Mononuclear cell (primary cell): Measurements from ENCODE around the gene CCNA2. TPM values are rescaled to one million over a fixed set of nuclear protein-coding genes. Genes with fewer than 3 reads are reported as not detected.

Experiments
- H3K27me3 ChIP-seq: 2 replicates; pipeline ENCODE4 v1.6.0; 2011; ENCODE audit warnings: low read length, control low read depth; ENCODE audit not compliant: insufficient read depth
- H3K4me1 ChIP-seq: 2 replicates; pipeline ENCODE4 v1.5.1; 2011; ENCODE audit warnings: mild to moderate bottlenecking, low read length, control low read depth; ENCODE audit not compliant: insufficient read depth
- H3K4me3 ChIP-seq: 2 replicates; pipeline ENCODE4 v1.5.1; 2011; ENCODE audit warnings: mild to moderate bottlenecking, low read length, moderate library complexity
- H3K9me3 ChIP-seq: 2 replicates; pipeline ENCODE4 v1.5.1; 2011; ENCODE audit warnings: low read depth, mild to moderate bottlenecking, control low read depth, low read length
- total RNA-seq: library from RNA; depleted of rRNA; stranded (reverse); fragments of >200 nt; gene quantifications from one replicate; pipeline ENCODE4 v1.2.3, GENCODE V29; 2012

Gene CCNA2
- total RNA-seq, 1 donor = 0.73 TPM

DNA sequence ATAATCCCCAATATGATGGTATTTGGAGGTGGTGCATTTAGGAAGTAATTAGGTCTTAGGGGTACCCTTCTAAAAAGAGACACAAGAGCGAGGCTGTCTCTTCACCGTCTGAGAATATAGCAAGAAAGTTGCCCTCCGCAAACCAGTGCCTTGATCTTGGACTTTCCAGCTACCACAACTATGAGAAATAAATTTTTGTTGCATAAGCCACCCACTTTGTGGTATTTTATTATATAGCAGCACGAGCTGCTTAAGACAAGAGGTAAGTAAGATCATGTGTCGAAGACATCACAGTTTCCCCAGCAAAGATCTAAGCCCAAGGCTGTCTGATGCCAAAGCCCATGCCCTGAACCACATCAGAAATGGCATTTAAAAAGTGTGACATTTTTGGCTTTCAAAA lies 32.2 kb downstream of the CCNA2 start:
- Histone ChIP-seq H3K27me3 (peaks cover 21% of the 10 kb centered on the region), H3K4me3 (no peak overlapping the region), H3K4me1 (no peaks in the 10 kb centered on the region), H3K9me3 (no peaks in the 10 kb centered on the region)

GRCh38 chr4:121790976-121791375 lies 32.7 kb downstream of the CCNA2 start:
- Histone ChIP-seq H3K27me3 (peaks cover 21% of the 10 kb centered on the region), H3K4me3 (no peak overlapping the region), H3K4me1 (no peaks in the 10 kb centered on the region), H3K9me3 (no peaks in the 10 kb centered on the region)

DNA sequence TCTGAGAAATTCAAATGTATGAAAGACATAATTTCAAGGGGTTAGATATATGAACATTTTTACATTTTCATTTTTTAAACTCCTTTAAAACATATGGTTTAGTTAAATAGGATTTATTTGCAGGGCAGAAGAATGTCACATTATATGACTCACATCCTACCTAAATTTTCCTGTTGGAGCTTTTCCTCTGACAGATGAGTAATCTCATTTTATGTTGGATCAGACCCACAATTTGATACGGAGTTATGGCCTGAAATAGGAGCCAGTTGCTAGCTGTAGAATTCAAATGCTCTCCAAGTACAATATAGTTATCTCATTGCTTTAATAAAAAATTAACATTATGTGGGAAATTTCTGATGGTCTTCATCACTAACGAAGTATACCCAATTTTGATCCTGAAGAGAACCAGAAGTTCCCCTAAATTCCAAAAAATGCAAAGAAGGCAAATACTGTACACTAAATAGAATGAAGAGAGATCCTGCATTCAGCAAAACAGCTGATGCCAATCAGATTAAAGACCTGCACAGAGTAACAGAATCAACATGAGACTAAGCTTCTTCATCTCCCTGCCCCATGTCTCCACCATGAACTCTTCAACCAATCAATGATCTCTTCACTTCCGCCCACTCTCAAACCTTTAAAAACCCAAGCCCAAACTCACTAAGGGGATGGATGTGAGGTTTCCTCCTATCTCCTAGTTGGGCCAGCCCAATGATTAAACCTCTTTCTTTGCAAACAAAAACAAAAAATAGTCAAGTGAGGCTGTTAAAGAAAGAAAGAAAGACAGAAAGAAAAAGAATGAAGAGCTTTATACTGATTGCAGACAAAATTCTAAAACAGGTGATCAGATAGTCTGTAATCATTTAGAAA lies 33.5 kb downstream of the CCNA2 start:
- Histone ChIP-seq H3K4me3 (no peak overlapping the region), H3K9me3 (no peaks in the 10 kb centered on the region), H3K4me1 (no peaks in the 10 kb centered on the region), H3K27me3 (peaks cover 21% of the 10 kb centered on the region)

DNA sequence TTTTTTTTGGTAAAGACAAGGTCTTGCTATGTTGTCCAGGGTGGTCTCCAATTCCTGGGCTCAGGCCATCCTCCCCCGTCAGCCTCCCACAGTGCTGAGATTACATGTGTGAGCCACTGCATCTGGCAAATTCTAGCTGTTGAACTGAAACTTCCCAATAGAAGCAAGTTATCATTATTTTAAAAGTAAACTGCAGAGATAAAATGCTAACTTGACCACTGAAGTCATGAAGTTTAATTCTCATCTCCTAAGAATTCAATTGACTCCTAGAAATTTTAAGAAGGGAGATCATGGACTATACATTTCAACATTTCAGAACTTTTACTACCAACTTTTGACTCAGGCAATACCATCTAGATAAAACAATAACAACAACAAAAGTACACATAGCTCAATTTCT lies 34.2 kb downstream of the CCNA2 start:
- H3K27me3 ChIP-seq = peaks cover 20% of the 10 kb centered on the region
- H3K9me3 ChIP-seq = no peaks in the 10 kb centered on the region
- no peaks in the 10 kb centered on the region for H3K4me1 ChIP-seq
- no peak overlapping the region for H3K4me3 ChIP-seq

- no peaks in the 10 kb centered on the region for H3K4me1 ChIP-seq
These were observed 34.8 kb downstream of the CCNA2 start for GRCh38 chr4:121788896-121789295.

GRCh38 chr4:121786221-121786620 lies 37.5 kb downstream of the CCNA2 start:
- Histone ChIP-seq H3K4me1 (no peaks in the 10 kb centered on the region), H3K4me3 (no peak overlapping the region), H3K9me3 (no peaks in the 10 kb centered on the region), H3K27me3 (peaks cover 30% of the 10 kb centered on the region)

More at GRCh38 chr4:121788896-121789295, 34.8 kb downstream of the CCNA2 start:
- Histone ChIP-seq H3K27me3 (peaks cover 25% of the 10 kb centered on the region), H3K9me3 (no peaks in the 10 kb centered on the region), H3K4me3 (no peak overlapping the region)

DNA sequence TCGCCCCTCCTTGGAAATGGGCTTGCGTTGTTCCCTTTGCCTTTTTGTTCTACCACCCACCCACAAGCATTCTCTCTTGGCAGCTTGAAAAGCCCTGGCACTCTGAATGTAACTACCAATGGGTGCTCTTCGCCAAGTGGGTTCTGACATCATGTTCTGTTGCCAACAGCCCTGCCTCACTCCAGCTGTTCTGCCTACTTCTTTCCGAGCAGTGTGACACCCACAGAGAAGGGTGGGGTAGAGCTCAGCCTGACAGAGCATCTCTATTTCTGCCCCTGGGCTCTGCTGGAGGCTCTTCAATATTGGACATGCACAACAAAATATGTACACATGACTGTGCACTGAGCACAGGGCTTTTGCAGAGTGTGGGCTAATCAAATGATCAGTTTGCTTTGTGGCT lies 38.2 kb downstream of the CCNA2 start:
- peaks cover 30% of the 10 kb centered on the region for H3K27me3 ChIP-seq
- H3K4me3 ChIP-seq = no peak overlapping the region
- H3K9me3 ChIP-seq = no peaks in the 10 kb centered on the region
- no peaks in the 10 kb centered on the region for H3K4me1 ChIP-seq

- H3K4me3 ChIP-seq = no peak overlapping the region
- H3K9me3 ChIP-seq = no peaks in the 10 kb centered on the region
These were observed 38.7 kb downstream of the CCNA2 start for GRCh38 chr4:121784975-121785374.

DNA sequence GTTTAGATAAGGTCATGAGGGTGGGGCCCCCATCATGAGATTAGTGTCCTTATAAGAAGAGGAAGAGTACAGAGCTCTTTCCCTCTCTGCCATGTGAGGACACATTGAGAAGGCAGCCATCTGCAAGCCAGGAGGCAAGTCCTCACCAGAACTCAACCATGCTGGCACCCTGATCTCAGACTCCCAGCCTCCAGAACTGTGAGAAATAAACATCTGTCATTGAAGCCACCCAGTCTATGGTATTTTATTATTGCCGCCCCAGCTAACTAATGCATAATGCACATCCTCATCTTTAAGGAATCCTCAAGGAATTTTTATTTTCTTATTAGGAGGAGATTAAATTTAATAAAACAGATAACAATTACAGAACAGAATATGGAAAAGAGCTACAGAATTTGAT lies 39.3 kb downstream of the CCNA2 start:
- H3K4me3 ChIP-seq = no peak overlapping the region
- H3K4me1 ChIP-seq = no peaks in the 10 kb centered on the region
- H3K9me3 ChIP-seq = no peaks in the 10 kb centered on the region
- peaks cover 30% of the 10 kb centered on the region for H3K27me3 ChIP-seq

More at GRCh38 chr4:121784975-121785374, 38.7 kb downstream of the CCNA2 start:
- Histone ChIP-seq H3K27me3 (peaks cover 30% of the 10 kb centered on the region), H3K4me1 (no peaks in the 10 kb centered on the region)

- Histone ChIP-seq H3K4me1 (no peaks in the 10 kb centered on the region), H3K4me3 (no peak overlapping the region), H3K9me3 (no peaks in the 10 kb centered on the region), H3K27me3 (peaks cover 35% of the 10 kb centered on the region)
These were observed 40.5 kb downstream of the CCNA2 start for GRCh38 chr4:121783210-121783609.

- no peaks in the 10 kb centered on the region for H3K9me3 ChIP-seq
- no peak overlapping the region for H3K4me3 ChIP-seq
- no peaks in the 10 kb centered on the region for H3K4me1 ChIP-seq
- H3K27me3 ChIP-seq = peaks cover 20% of the 10 kb centered on the region
These were observed 44.6 kb downstream of the CCNA2 start for GRCh38 chr4:121778991-121779628.

DNA sequence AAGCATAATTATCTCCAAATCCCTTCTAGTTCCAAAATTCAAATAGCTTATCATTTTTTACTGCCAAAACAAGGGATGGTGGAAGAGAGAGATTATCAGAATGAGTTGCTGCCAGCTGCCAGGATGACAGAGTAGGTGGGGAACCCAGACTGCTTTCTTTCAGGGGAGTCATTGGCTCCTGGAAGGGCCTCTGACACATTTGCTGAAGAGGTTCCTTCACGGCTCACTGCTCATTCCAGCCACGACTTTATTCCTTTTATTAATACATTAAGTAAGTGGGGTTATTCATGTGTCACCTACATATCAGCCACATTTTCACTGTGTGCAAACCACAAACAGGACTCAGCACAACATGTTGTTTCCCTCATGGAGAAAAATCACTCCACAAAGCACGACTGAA lies 46.1 kb downstream of the CCNA2 start:
- Histone ChIP-seq H3K4me3 (no peak overlapping the region), H3K9me3 (no peaks in the 10 kb centered on the region), H3K27me3 (peaks cover 13% of the 10 kb centered on the region), H3K4me1 (no peaks in the 10 kb centered on the region)

DNA sequence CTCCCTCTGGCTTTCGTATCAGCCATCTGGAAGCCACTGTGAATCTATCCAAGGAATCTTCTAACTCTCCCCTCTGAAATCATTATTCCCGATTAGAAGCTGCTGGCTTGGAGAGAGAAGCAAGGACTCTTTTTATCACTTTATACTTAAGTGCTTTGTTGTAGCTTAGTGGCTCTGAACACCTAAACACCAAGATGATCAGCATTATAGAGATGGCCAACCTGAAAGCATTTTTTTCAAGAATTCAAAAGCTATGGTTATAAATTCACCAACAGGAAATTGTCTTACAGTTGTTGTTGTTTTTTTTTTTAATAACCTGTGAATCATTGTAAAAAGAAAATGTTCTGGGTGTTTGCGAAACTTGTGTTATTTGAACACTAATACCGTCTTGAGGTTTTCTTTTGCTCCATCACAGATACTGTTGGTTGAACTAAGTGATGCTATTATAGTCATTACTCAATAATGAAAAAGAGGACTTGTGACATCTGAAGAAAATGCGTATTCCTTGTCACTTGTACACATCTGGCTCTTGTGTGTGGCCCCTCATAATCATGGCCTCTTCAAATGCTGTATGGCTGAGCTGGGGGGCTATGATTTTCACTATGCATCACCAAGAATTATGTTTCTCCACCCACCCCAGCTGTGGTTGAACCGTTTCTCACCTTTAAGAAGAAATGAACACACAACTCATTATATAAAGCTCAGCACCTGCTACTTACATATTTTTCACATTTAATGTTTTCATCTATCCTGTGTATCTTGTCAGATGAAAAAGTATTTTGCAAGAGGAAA lies 46.9 kb downstream of the CCNA2 start:
- Histone ChIP-seq H3K9me3 (no peaks in the 10 kb centered on the region), H3K4me1 (no peaks in the 10 kb centered on the region), H3K4me3 (no peak overlapping the region), H3K27me3 (peaks cover 14% of the 10 kb centered on the region)

- Histone ChIP-seq H3K4me3 (no peak overlapping the region), H3K9me3 (no peaks in the 10 kb centered on the region), H3K27me3 (peaks cover 24% of the 10 kb centered on the region), H3K4me1 (no peaks in the 10 kb centered on the region)
These were observed 49.8 kb downstream of the CCNA2 start for GRCh38 chr4:121773883-121774282.

- H3K27me3 ChIP-seq = peaks cover 30% of the 10 kb centered on the region
- H3K4me1 ChIP-seq = no peaks in the 10 kb centered on the region
- no peak overlapping the region for H3K4me3 ChIP-seq
- H3K9me3 ChIP-seq = no peaks in the 10 kb centered on the region
These were observed 51.8 kb downstream of the CCNA2 start for GRCh38 chr4:121771869-121772268.
